Activated T-helper 1 cell treated with Interleukin-2 at 50 U/mL for 16 hours (primary cell): ENCODE results near the gene AP3S2.

ENCODE experiments used
- DNase-seq: peaks from one replicate; pipeline ENCODE4 v3.0.0-alpha.2; 2020; ENCODE audit warnings: low read depth

AP3S2 gene

DNA sequence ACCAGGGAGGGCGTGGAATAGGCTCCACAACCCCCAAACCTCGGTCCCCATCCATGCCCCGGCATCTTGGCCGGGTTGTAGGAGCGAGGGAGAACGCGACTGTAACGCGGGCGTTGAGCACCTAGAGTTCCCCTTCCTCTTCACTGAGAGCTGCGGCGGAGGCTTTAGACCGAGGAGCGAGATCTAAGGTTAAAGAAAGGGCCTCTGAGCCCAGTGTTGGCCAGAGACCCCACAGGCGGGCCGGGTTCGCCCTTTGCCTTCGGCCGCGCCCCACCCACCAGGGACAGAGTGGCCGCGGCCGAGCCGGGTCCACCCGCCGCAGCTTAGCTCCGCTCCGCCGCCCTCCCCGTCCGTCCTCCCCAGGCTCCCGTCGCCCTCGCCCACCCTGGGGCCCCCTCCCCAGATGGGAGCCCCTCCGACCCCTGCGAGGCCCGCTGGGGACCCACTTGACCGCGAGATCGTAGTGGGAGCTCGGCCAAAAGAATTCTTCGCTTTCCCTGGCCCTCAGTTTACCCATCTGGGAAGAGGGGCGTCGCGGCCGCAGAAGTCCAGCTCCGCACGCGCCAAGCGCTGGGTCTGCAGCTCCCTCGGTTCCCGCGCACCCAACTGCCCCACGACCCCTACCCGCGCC is 79.6 kb downstream of the AP3S2 start:
- no peak for DNase-seq

DNA sequence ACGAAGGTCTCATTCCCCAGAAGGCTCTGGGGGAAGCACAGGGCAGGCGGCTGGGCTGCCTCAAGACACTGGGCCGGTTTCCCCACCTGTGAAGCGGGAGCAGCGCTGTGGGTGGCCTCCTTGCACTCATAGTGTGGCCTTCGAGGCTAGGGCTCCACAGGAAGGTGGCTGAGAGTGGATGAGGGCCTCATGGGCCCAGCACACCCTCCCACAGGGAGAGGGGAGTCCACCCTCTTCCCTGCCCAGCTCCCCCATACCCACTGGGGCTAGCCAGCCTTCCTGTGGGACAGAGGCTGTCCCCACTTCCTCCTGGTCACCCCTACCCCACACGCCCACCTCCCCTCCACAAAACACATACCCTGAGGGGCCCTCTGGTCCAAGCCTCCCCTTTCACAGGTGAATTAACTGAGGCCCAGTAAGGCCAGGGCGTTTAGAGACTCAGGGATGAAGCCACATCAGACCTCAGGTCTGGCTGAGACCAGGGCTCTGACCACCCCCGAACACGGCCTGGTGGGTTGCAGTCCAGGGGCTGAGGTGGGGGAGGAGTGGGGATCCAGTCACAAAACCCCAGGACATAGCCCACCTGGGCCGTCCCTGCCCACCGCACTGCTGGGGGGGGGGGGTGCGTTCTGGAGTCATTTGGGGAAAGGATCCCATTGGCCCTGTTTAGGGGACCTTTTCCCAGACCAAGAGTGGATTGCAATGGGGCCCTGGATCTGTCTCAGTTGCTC is 80.2 kb downstream of the AP3S2 start:
- DNase-seq: no peak

DNA sequence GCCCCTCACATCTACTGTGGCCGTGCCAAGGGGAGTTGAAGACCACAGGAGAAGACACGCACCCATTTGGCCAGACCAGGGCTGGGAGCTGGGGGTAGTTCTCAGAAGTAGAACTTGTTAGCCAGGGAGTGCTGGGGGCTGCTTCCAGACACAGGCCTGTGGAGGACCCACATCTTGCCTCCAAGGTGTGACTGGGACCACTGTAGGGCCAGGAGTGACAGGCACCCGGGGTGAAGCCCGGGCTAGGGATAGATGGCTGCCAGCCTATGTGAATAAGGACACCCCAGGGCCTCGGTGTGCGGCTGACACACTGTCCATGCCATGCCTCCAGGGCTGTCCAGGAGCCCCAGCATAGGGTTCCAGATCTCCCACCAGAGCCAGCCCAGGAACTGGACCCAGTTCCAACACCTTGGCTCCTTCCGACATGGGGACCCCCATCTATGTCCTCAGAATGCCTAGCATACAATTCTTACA is 80.9 kb downstream of the AP3S2 start:
- no peak for DNase-seq

DNA sequence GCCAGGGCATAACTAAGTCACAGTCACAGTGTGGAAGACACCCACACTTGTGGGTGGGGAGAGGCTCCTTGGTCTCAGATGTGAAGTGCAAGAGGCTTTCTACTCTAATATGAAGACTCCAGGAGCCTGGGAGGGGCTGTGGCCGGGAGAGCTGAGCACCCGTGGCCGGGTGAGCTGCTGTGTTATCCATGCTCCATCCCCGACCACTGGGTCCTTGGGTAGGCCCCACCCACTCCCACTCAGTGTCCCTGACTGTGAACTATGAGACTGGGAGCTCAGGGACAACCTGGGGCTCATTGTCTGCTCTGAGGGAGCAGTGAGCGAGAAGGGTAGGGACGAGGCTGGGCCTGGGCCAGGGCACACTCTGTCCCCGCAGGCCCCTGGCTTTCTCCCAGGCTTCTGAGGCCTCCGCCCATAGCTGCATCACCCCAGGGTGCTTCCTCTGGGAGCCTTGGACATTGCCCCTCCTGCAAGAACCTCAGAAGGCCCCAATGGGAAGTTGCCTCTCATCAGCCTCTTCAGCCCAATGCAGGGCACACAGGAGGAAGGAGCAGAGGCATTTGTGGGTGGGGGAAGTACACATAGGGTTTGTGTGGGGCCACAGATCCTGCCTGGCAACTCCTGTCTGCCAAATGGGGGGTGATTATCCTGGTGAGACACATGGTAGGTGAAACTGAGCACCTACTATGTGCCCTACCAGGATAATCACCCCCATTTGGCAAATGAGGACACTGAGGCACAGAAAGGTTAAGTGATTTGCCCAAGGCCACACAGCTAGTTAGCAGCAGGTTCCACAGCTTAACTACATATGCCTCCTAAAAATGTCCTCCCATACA is 81.6 kb downstream of the AP3S2 start:
- no peak for DNase-seq

GRCh38 chr15:89810837-89811236 is 83.0 kb downstream of the AP3S2 start:
- no peak for DNase-seq

GRCh38 chr15:89809787-89810148 is 84.0 kb downstream of the AP3S2 start:
- no peak for DNase-seq

DNA sequence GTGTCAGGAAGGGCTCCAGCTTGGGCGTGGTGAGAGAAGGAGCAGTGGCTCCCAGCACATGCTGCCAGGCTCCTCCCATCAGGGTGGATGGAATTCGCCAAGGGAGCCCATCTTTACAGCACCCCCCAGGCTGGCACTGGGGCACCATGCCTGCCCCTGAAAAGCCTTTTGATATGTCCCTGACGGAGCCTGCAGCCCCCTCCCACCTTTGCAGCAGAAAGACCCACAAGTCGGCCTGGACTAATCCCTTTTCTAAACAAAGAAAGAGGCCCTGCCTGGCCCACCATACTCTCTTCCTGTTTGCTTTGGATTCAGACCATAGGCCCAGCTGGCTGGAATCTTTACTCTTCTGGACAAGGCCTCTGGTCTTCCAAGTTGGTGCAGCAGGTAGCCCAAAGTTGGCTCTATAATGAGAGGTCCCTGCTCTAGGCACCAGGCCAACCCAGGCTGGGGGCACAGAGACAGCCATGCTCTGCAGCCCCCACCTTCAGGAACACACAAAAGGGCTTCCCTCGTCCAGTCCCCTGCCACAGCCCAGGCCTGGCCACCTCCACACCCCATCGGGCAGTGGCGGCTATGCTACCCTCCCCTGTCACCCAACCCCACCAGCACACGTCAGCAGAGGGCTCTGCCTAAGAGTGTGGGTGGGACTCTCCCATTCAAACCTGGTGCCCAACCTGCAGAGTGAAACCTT is 84.6 kb downstream of the AP3S2 start:
- DNase-seq: no peak

DNA sequence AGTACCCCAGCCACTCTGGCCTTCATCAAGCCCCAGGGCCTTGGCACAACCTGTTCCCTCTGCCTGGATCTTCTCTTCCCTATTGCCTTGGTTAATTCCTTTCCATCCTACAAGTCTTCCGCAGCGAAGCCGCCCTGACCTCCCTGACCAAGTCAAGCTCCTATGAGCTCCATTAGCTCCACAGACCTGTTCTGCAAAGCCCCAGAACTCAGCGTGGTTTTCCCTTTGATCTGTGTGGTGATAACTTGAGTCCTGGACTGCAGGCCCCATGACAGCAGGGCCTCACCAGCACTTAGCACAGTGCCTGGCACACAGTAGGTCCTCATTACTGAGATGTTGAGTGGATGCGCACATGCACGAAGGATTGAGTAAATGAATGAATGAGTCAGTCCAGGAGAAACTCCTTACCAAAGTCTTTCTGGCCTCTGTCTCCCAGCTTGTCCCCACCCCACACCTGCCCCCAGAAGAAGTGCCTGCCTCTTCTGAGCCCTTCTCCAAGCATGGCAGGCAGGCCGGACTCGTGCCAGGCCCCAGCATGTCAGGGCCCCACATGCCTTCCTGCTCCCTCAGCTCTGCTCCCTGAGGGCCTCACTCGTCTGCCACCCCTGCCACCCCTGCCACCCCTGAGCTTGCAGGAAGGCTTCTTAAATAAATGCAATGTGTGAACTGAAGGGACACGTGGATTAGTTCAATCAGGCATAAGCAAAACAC is 85.5 kb downstream of the AP3S2 start:
- DNase-seq: no peak

- no peak for DNase-seq
Measured at GRCh38 chr15:89807689-89808088, 86.1 kb downstream of the AP3S2 start.

DNA sequence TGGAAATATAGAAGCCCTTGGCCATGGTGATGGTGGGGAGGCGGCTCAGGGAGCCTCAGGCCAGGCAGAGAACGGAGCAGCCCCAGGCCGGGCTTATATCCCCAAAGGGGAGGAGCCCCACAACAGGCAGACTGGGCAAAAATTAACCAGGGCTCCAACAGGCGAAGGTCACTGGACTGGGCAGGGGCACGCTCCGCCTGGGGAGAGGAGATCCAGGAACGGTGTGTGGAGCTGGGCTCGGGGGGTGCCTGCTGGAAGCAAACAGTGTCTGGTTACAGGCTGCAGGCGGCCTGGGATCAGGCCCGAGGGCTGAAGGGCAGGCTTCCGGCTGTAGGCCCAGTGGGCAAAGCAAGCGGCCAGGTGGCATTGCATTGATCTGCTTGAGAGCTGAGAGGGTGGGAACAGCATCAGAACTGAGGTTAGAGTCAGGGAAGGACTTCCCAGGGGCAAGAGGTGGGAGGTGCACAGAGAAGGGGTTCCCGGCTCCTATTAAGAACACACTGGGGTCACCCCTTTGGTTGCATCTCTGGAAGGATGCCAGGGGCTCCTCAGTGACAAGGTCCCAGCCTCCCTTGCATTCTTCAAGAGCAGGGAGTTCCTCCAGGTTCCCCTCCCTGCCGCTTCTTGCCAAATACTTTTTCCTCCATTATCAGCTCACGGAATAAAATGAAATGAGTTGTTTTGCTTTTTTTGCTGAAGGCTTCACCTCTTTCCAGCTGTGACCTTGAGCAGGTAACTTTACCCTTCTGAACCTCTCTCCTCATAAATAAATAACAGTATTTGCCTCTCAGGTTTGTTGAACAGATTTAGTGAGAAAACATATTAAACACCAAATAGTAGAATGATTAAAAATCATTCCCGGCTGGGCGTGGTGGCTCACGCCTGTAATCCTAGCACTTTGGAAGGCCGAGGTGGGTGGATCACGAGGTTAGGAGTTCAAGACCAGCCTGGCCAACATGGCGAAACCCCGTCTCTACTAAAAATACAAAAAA is 86.9 kb downstream of the AP3S2 start:
- DNase-seq: no peak

DNA sequence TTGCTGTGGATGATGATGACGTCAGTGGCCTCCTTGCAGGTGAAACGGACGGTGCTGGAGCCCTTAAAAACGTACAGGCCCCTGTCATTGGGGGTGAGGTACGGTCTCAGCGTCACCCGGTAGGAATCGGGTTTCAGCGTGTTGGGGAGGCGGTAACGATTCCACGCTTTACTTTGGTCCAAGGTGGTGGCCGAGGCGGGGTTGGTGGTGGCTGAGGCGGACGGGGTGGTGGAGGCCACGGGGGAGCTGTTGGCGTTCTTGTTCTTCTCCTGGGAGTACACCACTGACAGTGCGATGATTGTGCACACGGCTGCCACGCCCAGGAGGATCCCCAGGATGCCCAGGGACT is 87.6 kb downstream of the AP3S2 start:
- DNase-seq: no peak

- no peak for DNase-seq
Measured at GRCh38 chr15:89805241-89806209, 88.3 kb downstream of the AP3S2 start.

GRCh38 chr15:89803941-89804800 is 89.6 kb downstream of the AP3S2 start:
- DNase-seq: no peak

- no peak for DNase-seq
Measured at GRCh38 chr15:89802986-89803824, 90.6 kb downstream of the AP3S2 start.

DNA sequence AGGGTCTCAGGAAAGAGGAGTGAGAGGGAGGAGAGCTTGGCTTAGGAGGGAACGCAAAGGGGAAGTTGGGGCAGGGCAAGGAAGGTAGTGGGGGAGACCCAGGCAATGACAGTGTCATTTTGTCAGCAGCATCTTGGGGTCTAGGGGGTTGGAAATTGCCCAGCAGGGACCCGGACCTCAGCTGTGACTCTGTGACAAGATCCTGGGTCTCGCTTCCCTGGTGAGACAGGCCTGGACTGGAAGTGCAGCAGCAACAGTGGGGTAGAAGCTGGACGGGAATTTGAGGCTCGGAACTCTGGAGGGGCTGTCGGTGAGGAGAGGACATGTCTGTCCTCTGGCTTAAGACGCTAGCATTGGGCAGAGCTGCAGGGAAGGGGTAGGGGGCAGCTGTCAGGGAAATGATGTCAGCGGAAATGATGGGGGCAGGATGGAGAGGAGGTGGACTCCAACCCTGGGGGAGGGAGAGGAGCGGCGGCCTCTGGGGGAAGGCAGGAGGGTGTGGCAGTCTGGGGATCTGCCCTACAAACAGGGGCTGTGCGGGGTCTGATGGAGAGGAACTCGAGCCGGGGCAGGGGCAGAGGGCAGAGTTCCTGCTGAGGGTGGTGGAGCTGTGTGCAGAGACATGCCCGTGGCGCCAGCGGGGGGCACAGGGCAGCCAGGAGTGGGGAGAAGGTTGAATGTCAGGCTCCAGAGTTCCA is 91.4 kb downstream of the AP3S2 start:
- no peak for DNase-seq

GRCh38 chr15:89801471-89802195 is 92.2 kb downstream of the AP3S2 start:
- DNase-seq: no peak
